Endothelial cell of umbilical vein (primary cell): Measurements from ENCODE around the gene PAK2. TPM values are rescaled to one million over a fixed set of nuclear protein-coding genes. Genes with fewer than 3 reads are reported as not detected.

Experiments
- BruUV-seq: library from RNA; stranded (reverse); fragments of 400-500 nt; replicated peaks from 2 replicates; lab custom pipeline; 2021; lab: Mats Ljungman, UMichigan
- CTCF ChIA-PET: fragments of 300-600, 350-600 bp; sonication (Branson Sonifier 250); formaldehyde crosslinking; loops from one replicate; lab custom pipeline; 2021; ENCODE audit warnings: antibody characterized with exemption, inconsistent platforms; lab: Charles Lee
- POLR2A ChIA-PET: fragments of 300-600, 350-600 bp; sonication (Branson Sonifier 250); formaldehyde crosslinking; loops from one replicate; lab custom pipeline; 2021; ENCODE audit warnings: antibody characterized with exemption, inconsistent platforms; lab: Charles Lee
- DNase-seq: peaks from one replicate; pipeline ENCODE4 v3.0.0-alpha.2; 2011; ENCODE audit warnings: low read depth, low spot score
- FAIRE-seq: peaks from 2 replicates; lab custom pipeline; 2011; peaks lifted over from hg19 to GRCh38; lab: Jason Lieb, UNC
- H2AFZ ChIP-seq: 2 replicates; pipeline ENCODE4 v1.6.0; 2012; ENCODE audit warnings: low read depth, low read length, control low read depth, inconsistent platforms
- H3K27ac ChIP-seq: 2 replicates; pipeline ENCODE4 v1.5.1; 2011; ENCODE audit warnings: low read depth, mild to moderate bottlenecking, control low read depth, low read length, moderate library complexity; ENCODE audit not compliant: insufficient read depth
- H3K27me3 ChIP-seq, 2 experiments: 2 replicates each; pipeline versions ENCODE4 v1.6.0 to v1.6.1; 2011; ENCODE audit warnings: low read length in 2 of 2, mixed read lengths in 1 of 2; ENCODE audit not compliant: control insufficient read depth in 2 of 2, insufficient read depth in 2 of 2
- H3K36me3 ChIP-seq, 2 experiments: 2 replicates in 1 of 2; 3 replicates in 1 of 2; pipeline ENCODE4 v1.5.1; 2011; ENCODE audit warnings: low read length in 2 of 2, mild to moderate bottlenecking in 1 of 2, moderate library complexity in 1 of 2; ENCODE audit not compliant: control insufficient read depth in 2 of 2, insufficient read depth in 2 of 2; ENCODE audit errors: extremely low read depth in 1 of 2
- H3K4me1 ChIP-seq: 3 replicates; pipeline ENCODE4 v1.5.1; 2011; ENCODE audit warnings: mild to moderate bottlenecking, low read length; ENCODE audit not compliant: control insufficient read depth, insufficient read depth; ENCODE audit errors: extremely low read depth
- H3K4me2 ChIP-seq: 2 replicates; pipeline ENCODE4 v1.6.1; 2011; ENCODE audit warnings: low read length, control low read depth, mixed read lengths; ENCODE audit not compliant: insufficient read depth
- H3K4me3 ChIP-seq, 3 experiments: fragments of 200-600 bp in 1 of 3; sonication (generic), shearing (Covaris generic) in 1 of 3; replicated peaks in 1 of 3; 2 replicates each; pipeline ENCODE4 v1.5.1; 2011 to 2016; ENCODE audit warnings: control low read depth in 3 of 3, low read length in 3 of 3, mild to moderate bottlenecking in 2 of 3, inconsistent platforms in 1 of 3, low read depth in 1 of 3, moderate library complexity in 1 of 3; ENCODE audit not compliant: insufficient read depth in 1 of 3
- H3K79me2 ChIP-seq: 2 replicates; pipeline ENCODE4 v1.6.0; 2012; ENCODE audit warnings: low read length, inconsistent platforms; ENCODE audit not compliant: control insufficient read depth, insufficient read depth
- H3K9ac ChIP-seq: replicated peaks from 2 replicates; pipeline ENCODE3; 2011; ENCODE audit warnings: low read length, control low read depth; ENCODE audit not compliant: insufficient read depth; ENCODE audit errors: extremely low read depth
- H3K9me1 ChIP-seq: replicated peaks from 3 replicates; pipeline ENCODE4 v1.6.0; 2011; ENCODE audit warnings: mild to moderate bottlenecking, low read length; ENCODE audit not compliant: control insufficient read depth, insufficient read depth; ENCODE audit errors: extremely low read depth
- H3K9me3 ChIP-seq: replicated peaks from 2 replicates; pipeline ENCODE4 v1.5.1; 2012; ENCODE audit warnings: low read length, inconsistent platforms; ENCODE audit not compliant: control insufficient read depth, insufficient read depth
- H4K20me1 ChIP-seq: replicated peaks from 2 replicates; pipeline ENCODE3; 2011; ENCODE audit warnings: mild to moderate bottlenecking, low read length; ENCODE audit not compliant: control insufficient read depth, insufficient read depth; ENCODE audit errors: extremely low read depth
- CTCF ChIP-seq, 2 donors: IDR thresholded peaks; 1 replicate in 1 of 2; 2 replicates in 1 of 2; pipeline ENCODE4 v1.5.1; 2011; ENCODE audit warnings: low read length in 2 of 2, mild to moderate bottlenecking in 2 of 2, moderate library complexity in 2 of 2, control low read depth in 1 of 2, inconsistent platforms in 1 of 2, low read depth in 1 of 2; ENCODE audit not compliant: insufficient read depth in 1 of 2; ENCODE audit errors: extremely low read depth in 1 of 2
- EZH2 ChIP-seq: IDR thresholded peaks from 2 replicates; pipeline ENCODE4 v1.6.1; 2012; ENCODE audit warnings: borderline replicate concordance, low read depth, mild to moderate bottlenecking, moderate library complexity, low read length, inconsistent platforms; ENCODE audit not compliant: severe bottlenecking
- FOS ChIP-seq: IDR thresholded peaks from 2 replicates; pipeline ENCODE4 v1.6.1; 2011; ENCODE audit warnings: mild to moderate bottlenecking, low read length, moderate library complexity, borderline replicate concordance; ENCODE audit not compliant: insufficient read depth
- GATA2 ChIP-seq: IDR thresholded peaks from 2 replicates; pipeline ENCODE4 v1.7.0; 2011; ENCODE audit warnings: low read depth, mild to moderate bottlenecking, moderate library complexity, mixed read lengths, low read length; ENCODE audit not compliant: insufficient read length, insufficient read depth
- JUN ChIP-seq: IDR thresholded peaks from 2 replicates; pipeline ENCODE4 v1.6.1; 2011; ENCODE audit warnings: borderline replicate concordance, low read depth; ENCODE audit not compliant: insufficient read length, insufficient read depth
- MAX ChIP-seq: IDR thresholded peaks from 2 replicates; pipeline ENCODE4 v1.6.1; 2011; ENCODE audit not compliant: insufficient read depth, insufficient read length
- MYC ChIP-seq: IDR thresholded peaks from one replicate; pipeline ENCODE4 v1.6.1; 2011; ENCODE audit warnings: mild to moderate bottlenecking, low read depth, low read length
- POLR2A ChIP-seq: IDR thresholded peaks from 2 replicates; pipeline ENCODE4 v1.6.1; 2012; ENCODE audit warnings: low read depth, mild to moderate bottlenecking, control low read depth, low read length
- POLR2AphosphoS5 ChIP-seq: IDR thresholded peaks from 2 replicates; pipeline ENCODE4 v1.6.1; 2012; ENCODE audit warnings: low read depth, mild to moderate bottlenecking, control low read depth, low read length, moderate library complexity; ENCODE audit not compliant: insufficient read depth
- dilution Hi-C: fragments of 300-500 bp; cut with MboI; formaldehyde crosslinking; loops from one replicate; pipeline ENCODE4 v1.15.0; 2019; ENCODE audit warnings: low sequenced_read_pairs; ENCODE audit not compliant: extremely low pct_ligation_motif_present
- intact Hi-C: fragments of 100-400 bp; cut with micrococcal nuclease; formaldehyde crosslinking; loops from one replicate; pipeline ENCODE4 v1.10.0; 2022
- polyA plus RNA-seq, 4 experiments: library from polyadenylated mRNA; depleted of rRNA in 3 of 4; stranded (reverse) in 3 of 4; unstranded in 1 of 4; fragments of >200 nt; gene quantifications; 2 replicates each; pipeline versions ENCODE4 v1.2.1 to v1.2.3, GENCODE V29; 2011 to 2012; ENCODE audit warnings: missing spikeins in 1 of 4
- small RNA-seq: library from RNA; depleted of rRNA; stranded (forward); fragments of <200 nt; gene quantifications from one replicate; pipeline ENCODE3, GENCODE V24; 2012; ENCODE audit warnings: low replicate concordance, low read depth; ENCODE audit not compliant: insufficient read depth, insufficient read length
- total RNA-seq: library from RNA; stranded (reverse); gene quantifications from 2 replicates; pipeline ENCODE4 v1.2.3, GENCODE V29; 2021

The PAK2 gene
- total and polyA plus RNA-seq, 2 donors (not counting 3 experiments of a cell fraction or from before 2014, with no cell fraction given), result 22.6 to 98.9 TPM

- Histone ChIP-seq H3K9me1 (no peaks in the 10 kb centered on the region), H2AFZ (no peak overlapping the region), H3K27ac (no peak overlapping the region), H3K9me3 (no peaks in the 10 kb centered on the region), H3K36me3 (no peaks in the 10 kb centered on the region), H3K4me2 (no peak overlapping the region), H3K4me3 (no peak overlapping the region), H3K27me3 (no peaks in the 10 kb centered on the region), H3K79me2 (peaks cover 92% of the 10 kb centered on the region), H4K20me1 (no peaks in the 10 kb centered on the region), H3K4me1 (no peaks in the 10 kb centered on the region), H3K9ac (no peak overlapping the region)
- FAIRE-seq, result no peak
- TF ChIP-seq GATA2, result no peak
- no peak for TF ChIP-seq EZH2
- TF ChIP-seq CTCF (IDR thresholded peaks at IDR 0.05; ENCODE audit: extremely low read depth in 1 of 2, insufficient read depth in 1 of 2, low read depth in 1 of 2, low read length in 2 of 2), result no peak
- TF ChIP-seq MYC, result no peak
- TF ChIP-seq JUN, result no peak
- no peak for TF ChIP-seq MAX
- TF ChIP-seq POLR2AphosphoS5, result no peak
- no peak for TF ChIP-seq FOS
- no peak for TF ChIP-seq POLR2A
- dilution Hi-C loops, result no loop called here
- no peak for DNase-seq
- BruUV-seq, result no TSS peak
- ChIA-PET POLR2A (no interaction called here), CTCF (interaction anchor here (1.6 kb wide), 1 partner anchor 10 kb away, joined by 3 read pairs; no protein-coding TSS in a partner anchor)
- intact Hi-C loops, result no loop called here
These were observed 135.6 kb downstream of the PAK2 start for GRCh38 chr3:196875258-196875657.

Small RNA genes within 50 kb of the gene (small RNA-seq; reads per million reads assigned to genes)
- gene RNU4-89P (not detected), gene RNU6-42P (not detected), gene RNU6-646P (not detected)

Other genes with a start within 250 kb of the PAK2 start
- gene RNF168, start 236.1 kb upstream of the PAK2 start, total RNA-seq, result 32.9 and 34.9 TPM in 2 replicates
- 2.7 and 4.0 TPM in 2 replicates for gene RNF168, start 236.1 kb upstream of the PAK2 start, polyA plus RNA-seq
- gene SMCO1, start 224.5 kb upstream of the PAK2 start, total RNA-seq, result not detected in 2 replicates
- gene SMCO1, start 224.5 kb upstream of the PAK2 start, polyA plus RNA-seq, result not detected in 2 replicates
- 13.0 and 15.3 TPM in 2 replicates for gene WDR53, start 171.3 kb upstream of the PAK2 start, total RNA-seq
- 4.8 and 5.2 TPM in 2 replicates for gene WDR53, start 171.3 kb upstream of the PAK2 start, polyA plus RNA-seq
- 12.4 and 13.4 TPM in 2 replicates for gene FBXO45, start 171.2 kb upstream of the PAK2 start, total RNA-seq
- gene FBXO45, start 171.2 kb upstream of the PAK2 start, polyA plus RNA-seq, result 2.0 and 3.5 TPM in 2 replicates
- 14.4 and 15.6 TPM in 2 replicates for gene NRROS, start 100.2 kb upstream of the PAK2 start, total RNA-seq
- 8.1 and 8.7 TPM in 2 replicates for gene NRROS, start 100.2 kb upstream of the PAK2 start, polyA plus RNA-seq
- 1.2 and 1.6 TPM in 2 replicates for gene CEP19, start 27.6 kb upstream of the PAK2 start, total RNA-seq
- 0.53 and 0.87 TPM in 2 replicates for gene CEP19, start 27.6 kb upstream of the PAK2 start, polyA plus RNA-seq
- gene PIGX, start 27.5 kb upstream of the PAK2 start, total RNA-seq, result 12.4 and 14.0 TPM in 2 replicates
- gene PIGX, start 27.5 kb upstream of the PAK2 start, polyA plus RNA-seq, result 6.6 and 9.2 TPM in 2 replicates
- gene SENP5, start 128.1 kb downstream of the PAK2 start, total RNA-seq, result 31.1 and 33.5 TPM in 2 replicates
- 7.4 and 7.9 TPM in 2 replicates for gene SENP5, start 128.1 kb downstream of the PAK2 start, polyA plus RNA-seq
- gene NCBP2, start 202.7 kb downstream of the PAK2 start, total RNA-seq, result 73.4 and 76.1 TPM in 2 replicates
- gene NCBP2, start 202.7 kb downstream of the PAK2 start, polyA plus RNA-seq, result 21.9 and 31.2 TPM in 2 replicates
- 5.1 and 6.0 TPM in 2 replicates for gene PIGZ, start 229.0 kb downstream of the PAK2 start, total RNA-seq
- gene PIGZ, start 229.0 kb downstream of the PAK2 start, polyA plus RNA-seq, result 6.5 and 7.0 TPM in 2 replicates